ENCODE measurements around the gene EVX1. TPM values are rescaled to one million over a fixed set of nuclear protein-coding genes. Genes with fewer than 3 reads are reported as not detected.

Gene EVX1
- total and polyA plus RNA-seq, 2 donors from 2014 or later: 0.62 TPM; not detected in 1

DNA sequence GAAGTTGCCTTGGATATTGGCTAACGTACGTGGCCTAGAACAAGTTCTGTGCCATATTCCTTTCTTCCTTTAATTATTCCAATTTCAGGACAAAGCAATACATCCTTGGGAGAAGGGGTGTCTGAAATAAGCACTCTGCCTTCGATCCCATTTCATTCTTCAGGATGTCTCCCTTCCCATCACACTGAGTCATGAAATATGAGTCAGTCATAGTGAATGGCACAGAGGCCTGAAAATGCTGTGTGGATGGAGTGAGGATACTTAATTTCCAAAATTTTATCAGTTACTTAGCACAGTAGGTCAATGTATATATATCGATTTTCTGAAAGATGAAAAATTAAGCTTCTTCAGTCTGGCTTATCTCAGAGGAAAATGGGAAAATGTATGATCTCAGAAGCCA is 19.5 kb downstream of the EVX1 start:
- H3K9ac ChIP-seq (ENCODE audit: low read length in 3 of 3): no peak overlapping the region
- DNase-seq (no peak), FAIRE-seq (no peak)
- H3K27ac ChIP-seq (ENCODE audit: low read depth in 2 of 2, low read length in 2 of 2): no peak overlapping the region
- H3K36me3 ChIP-seq (ENCODE audit: control insufficient read depth in 2 of 3, insufficient read depth in 3 of 3, low read length in 3 of 3): no peaks in the 10 kb centered on the region
- TF ChIP-seq, protein P1, sequence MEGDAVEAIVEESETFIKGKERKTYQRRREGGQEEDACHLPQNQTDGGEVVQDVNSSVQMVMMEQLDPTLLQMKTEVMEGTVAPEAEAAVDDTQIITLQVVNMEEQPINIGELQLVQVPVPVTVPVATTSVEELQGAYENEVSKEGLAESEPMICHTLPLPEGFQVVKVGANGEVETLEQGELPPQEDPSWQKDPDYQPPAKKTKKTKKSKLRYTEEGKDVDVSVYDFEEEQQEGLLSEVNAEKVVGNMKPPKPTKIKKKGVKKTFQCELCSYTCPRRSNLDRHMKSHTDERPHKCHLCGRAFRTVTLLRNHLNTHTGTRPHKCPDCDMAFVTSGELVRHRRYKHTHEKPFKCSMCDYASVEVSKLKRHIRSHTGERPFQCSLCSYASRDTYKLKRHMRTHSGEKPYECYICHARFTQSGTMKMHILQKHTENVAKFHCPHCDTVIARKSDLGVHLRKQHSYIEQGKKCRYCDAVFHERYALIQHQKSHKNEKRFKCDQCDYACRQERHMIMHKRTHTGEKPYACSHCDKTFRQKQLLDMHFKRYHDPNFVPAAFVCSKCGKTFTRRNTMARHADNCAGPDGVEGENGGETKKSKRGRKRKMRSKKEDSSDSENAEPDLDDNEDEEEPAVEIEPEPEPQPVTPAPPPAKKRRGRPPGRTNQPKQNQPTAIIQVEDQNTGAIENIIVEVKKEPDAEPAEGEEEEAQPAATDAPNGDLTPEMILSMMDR (IDR thresholded peaks at IDR 0.05; ENCODE audit: borderline replicate concordance, extremely low read depth, insufficient read depth): no peak
- intact Hi-C loops (cut with DNase I): no loop called here
- no peak overlapping the region for H3K4me3 ChIP-seq (ENCODE audit: low read length in 3 of 3)
- H3K9me3 ChIP-seq (ENCODE audit: control insufficient read depth in 2 of 3, insufficient read depth in 1 of 3, low read length in 3 of 3): no peaks in the 10 kb centered on the region
- H3K4me1 ChIP-seq (ENCODE audit: control insufficient read depth in 2 of 3, insufficient read depth in 2 of 3, low read depth in 1 of 3, low read length in 3 of 3): no peaks in the 10 kb centered on the region
- H3K27me3 ChIP-seq (ENCODE audit: control insufficient read depth, insufficient read depth, low read length): no peaks in the 10 kb centered on the region

GRCh38 chr7:27263781-27264180 is 21.2 kb downstream of the EVX1 start:
- DNase-seq (no peak), FAIRE-seq (no peak)
- Histone ChIP-seq H3K36me3 (ENCODE audit: control insufficient read depth in 2 of 3, insufficient read depth in 3 of 3, low read length in 3 of 3) (no peaks in the 10 kb centered on the region), H3K27ac (ENCODE audit: low read depth in 2 of 2, low read length in 2 of 2) (no peak overlapping the region), H3K27me3 (ENCODE audit: control insufficient read depth, insufficient read depth, low read length) (no peaks in the 10 kb centered on the region), H3K4me3 (ENCODE audit: low read length in 3 of 3) (no peak overlapping the region), H3K9ac (ENCODE audit: low read length in 3 of 3) (no peak overlapping the region), H3K4me1 (ENCODE audit: control insufficient read depth in 2 of 3, insufficient read depth in 2 of 3, low read depth in 1 of 3, low read length in 3 of 3) (no peaks in the 10 kb centered on the region), H3K9me3 (ENCODE audit: control insufficient read depth in 2 of 3, insufficient read depth in 1 of 3, low read length in 3 of 3) (no peaks in the 10 kb centered on the region)
- TF ChIP-seq, protein P1 (IDR thresholded peaks at IDR 0.05; ENCODE audit: borderline replicate concordance, extremely low read depth, insufficient read depth): no peak
- intact Hi-C loops (cut with DNase I): no loop called here

DNA sequence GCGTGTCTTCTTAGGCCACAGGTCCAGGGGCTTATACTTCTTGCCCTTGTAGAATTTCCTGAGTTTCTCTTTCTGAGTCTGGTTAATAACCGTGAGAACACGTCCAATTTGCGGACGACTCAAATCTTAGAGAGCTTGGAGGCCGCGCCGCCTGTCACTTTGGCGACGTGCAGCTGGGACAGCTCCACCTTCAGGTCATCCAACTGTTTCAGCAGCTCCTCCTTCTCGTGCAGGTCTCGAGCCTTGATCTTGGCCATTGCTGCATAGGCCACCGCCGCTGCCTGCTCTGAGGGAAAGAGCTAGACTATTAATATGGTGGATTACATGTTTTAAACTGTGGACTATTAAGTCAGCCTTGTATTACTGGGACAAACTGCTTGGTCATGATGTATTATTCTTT is 26.9 kb downstream of the EVX1 start:
- no peak for DNase-seq
- Histone ChIP-seq H3K36me3 (ENCODE audit: control insufficient read depth in 2 of 3, insufficient read depth in 3 of 3, low read length in 3 of 3) (no peaks in the 10 kb centered on the region), H3K27me3 (ENCODE audit: control insufficient read depth, insufficient read depth, low read length) (no peaks in the 10 kb centered on the region), H3K4me3 (ENCODE audit: low read length in 3 of 3) (no peak overlapping the region), H3K4me1 (ENCODE audit: control insufficient read depth in 2 of 3, insufficient read depth in 2 of 3, low read depth in 1 of 3, low read length in 3 of 3) (no peaks in the 10 kb centered on the region), H3K9me3 (ENCODE audit: control insufficient read depth in 2 of 3, insufficient read depth in 1 of 3, low read length in 3 of 3) (no peaks in the 10 kb centered on the region), H3K27ac (ENCODE audit: low read depth in 2 of 2, low read length in 2 of 2) (no peak overlapping the region), H3K9ac (ENCODE audit: low read length in 3 of 3) (no peak overlapping the region)
- TF ChIP-seq, protein P1 (IDR thresholded peaks at IDR 0.05; ENCODE audit: borderline replicate concordance, extremely low read depth, insufficient read depth): no peak
- no peak for FAIRE-seq
- intact Hi-C loops (cut with DNase I): no loop called here

- Histone ChIP-seq H3K36me3 (ENCODE audit: control insufficient read depth in 2 of 3, insufficient read depth in 3 of 3, low read length in 3 of 3) (no peaks in the 10 kb centered on the region), H3K27ac (ENCODE audit: low read depth in 2 of 2, low read length in 2 of 2) (no peak overlapping the region), H3K4me3 (ENCODE audit: low read length in 3 of 3) (no peak overlapping the region), H3K9ac (ENCODE audit: low read length in 3 of 3) (no peak overlapping the region), H3K4me1 (ENCODE audit: control insufficient read depth in 2 of 3, insufficient read depth in 2 of 3, low read depth in 1 of 3, low read length in 3 of 3) (no peaks in the 10 kb centered on the region), H3K9me3 (ENCODE audit: control insufficient read depth in 2 of 3, insufficient read depth in 1 of 3, low read length in 3 of 3) (no peaks in the 10 kb centered on the region), H3K27me3 (ENCODE audit: control insufficient read depth, insufficient read depth, low read length) (no peaks in the 10 kb centered on the region)
- intact Hi-C loops (cut with DNase I): no loop called here
- FAIRE-seq (no peak), DNase-seq (no peak)
- TF ChIP-seq, protein P1 (IDR thresholded peaks at IDR 0.05; ENCODE audit: borderline replicate concordance, extremely low read depth, insufficient read depth): no peak
Observed at GRCh38 chr7:27271384-27271783, 28.8 kb downstream of the EVX1 start.
